Astrocyte of the spinal cord (primary cell): ENCODE data around the gene GRID1.

ENCODE experiments used
- DNase-seq: peaks from one replicate; pipeline ENCODE4 v3.0.0; 2011; ENCODE audit warnings: low read depth, low spot score
- H3K4me3 ChIP-seq: 2 replicates; pipeline ENCODE4 v1.5.1; 2011; ENCODE audit warnings: low read depth, mild to moderate bottlenecking, low read length, moderate library complexity
- in situ Hi-C: cut with HindIII; loops from 2 replicates; pipeline ENCODE4 v1.10.0; 2017; ENCODE audit warnings: low sequenced_read_pairs
- TF ChIP-seq, protein P1 (sequence below): IDR thresholded peaks from 2 replicates; pipeline ENCODE4 v1.5.1; 2012; ENCODE audit warnings: low read depth, mild to moderate bottlenecking, low read length, inconsistent platforms

Gene GRID1

DNA sequence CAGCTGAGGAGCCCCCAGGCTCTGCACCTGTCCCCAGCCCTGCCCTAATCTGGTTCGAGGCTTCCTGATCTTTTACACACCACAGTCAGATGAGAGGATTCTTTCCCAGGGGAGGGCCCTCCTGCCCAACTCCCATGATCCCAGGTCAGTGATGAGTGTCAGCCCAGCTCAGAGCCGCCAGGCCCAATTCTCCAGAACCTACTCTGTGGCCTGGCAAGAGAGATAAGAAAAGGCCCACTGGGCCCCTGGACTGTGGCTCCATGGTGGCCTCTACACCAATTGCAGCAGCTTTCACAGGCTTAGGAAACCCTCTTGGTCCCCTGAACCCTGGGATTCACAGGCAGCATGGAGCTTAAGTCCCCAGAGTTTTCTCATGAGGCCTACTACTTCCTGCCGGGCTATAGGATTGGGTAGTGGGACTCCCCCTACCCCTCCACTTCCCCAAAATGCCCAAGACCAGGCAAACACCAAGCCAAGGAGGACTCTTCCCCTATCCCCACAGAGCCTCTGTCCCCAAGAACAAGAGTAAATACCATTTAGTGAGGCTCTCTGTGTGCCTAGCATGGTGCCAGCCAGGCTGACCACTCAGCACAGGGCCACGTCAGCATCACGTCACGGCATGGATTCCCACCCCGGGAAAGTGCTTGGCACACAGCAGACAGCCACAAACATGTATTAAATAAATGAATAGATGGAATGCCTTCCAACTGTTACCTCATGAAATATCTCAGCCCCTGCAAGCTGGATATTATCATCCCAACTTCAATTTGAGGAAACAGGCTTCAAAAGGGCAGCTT lies 100.0 kb downstream of the GRID1 start:
- TF ChIP-seq, protein P1, sequence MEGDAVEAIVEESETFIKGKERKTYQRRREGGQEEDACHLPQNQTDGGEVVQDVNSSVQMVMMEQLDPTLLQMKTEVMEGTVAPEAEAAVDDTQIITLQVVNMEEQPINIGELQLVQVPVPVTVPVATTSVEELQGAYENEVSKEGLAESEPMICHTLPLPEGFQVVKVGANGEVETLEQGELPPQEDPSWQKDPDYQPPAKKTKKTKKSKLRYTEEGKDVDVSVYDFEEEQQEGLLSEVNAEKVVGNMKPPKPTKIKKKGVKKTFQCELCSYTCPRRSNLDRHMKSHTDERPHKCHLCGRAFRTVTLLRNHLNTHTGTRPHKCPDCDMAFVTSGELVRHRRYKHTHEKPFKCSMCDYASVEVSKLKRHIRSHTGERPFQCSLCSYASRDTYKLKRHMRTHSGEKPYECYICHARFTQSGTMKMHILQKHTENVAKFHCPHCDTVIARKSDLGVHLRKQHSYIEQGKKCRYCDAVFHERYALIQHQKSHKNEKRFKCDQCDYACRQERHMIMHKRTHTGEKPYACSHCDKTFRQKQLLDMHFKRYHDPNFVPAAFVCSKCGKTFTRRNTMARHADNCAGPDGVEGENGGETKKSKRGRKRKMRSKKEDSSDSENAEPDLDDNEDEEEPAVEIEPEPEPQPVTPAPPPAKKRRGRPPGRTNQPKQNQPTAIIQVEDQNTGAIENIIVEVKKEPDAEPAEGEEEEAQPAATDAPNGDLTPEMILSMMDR: no peak
- DNase-seq: no peak
- no peak overlapping the region for H3K4me3 ChIP-seq
- in situ Hi-C loops: no loop called here

DNA sequence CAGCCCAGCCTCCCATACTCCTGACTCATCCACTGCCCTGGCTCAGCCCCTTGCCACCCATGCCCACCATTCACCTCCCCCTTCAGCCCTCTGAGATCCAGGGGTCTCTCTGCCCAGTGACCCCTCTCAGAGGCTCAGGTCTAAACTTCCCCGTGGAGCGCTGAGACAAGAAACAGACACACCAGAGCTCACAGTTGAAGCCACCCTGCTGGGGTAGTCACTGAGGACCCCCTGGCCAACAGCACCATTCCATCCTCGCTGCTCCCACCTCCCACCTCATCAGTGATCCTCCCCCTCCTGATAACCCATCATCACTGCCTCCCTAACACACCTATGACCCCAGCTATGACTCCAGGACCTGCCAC lies 100.7 kb downstream of the GRID1 start:
- in situ Hi-C loops: no loop called here
- DNase-seq: no peak
- TF ChIP-seq, protein P1: no peak
- H3K4me3 ChIP-seq: no peak overlapping the region

DNA sequence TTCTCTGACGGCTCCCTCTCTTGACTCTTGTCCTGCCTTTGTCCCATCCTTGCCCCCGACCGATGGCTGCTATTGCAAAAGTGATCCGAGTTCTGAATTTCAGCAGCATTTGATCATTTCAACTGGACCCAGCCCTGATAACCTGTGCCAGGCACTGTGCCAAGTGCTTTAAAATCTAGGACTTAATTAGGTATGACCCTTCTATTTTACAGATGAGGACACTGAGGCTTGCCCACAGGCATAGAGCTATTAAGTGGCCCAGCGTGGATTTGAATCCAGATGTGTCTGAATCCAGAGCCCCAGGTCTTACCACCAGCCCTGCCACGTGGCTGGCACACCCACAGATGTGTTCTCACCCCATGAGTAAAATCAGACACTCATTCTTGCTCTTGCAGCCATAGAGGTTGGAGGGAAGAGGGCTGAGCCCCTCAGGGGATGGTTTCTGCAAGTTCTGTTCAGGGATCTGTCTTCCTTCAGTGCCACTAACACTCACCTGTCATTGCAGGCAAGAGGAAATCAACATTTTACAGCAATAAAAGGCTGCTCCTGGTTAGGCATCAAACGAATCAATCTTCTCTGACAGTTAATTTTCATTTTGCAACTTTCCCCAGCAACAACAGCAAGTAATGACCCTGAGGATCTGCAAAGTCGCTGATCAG lies 101.2 kb downstream of the GRID1 start:
- in situ Hi-C loops: no loop called here
- TF ChIP-seq, protein P1: no peak
- DNase-seq: no peak
- H3K4me3 ChIP-seq: no peak overlapping the region

DNA sequence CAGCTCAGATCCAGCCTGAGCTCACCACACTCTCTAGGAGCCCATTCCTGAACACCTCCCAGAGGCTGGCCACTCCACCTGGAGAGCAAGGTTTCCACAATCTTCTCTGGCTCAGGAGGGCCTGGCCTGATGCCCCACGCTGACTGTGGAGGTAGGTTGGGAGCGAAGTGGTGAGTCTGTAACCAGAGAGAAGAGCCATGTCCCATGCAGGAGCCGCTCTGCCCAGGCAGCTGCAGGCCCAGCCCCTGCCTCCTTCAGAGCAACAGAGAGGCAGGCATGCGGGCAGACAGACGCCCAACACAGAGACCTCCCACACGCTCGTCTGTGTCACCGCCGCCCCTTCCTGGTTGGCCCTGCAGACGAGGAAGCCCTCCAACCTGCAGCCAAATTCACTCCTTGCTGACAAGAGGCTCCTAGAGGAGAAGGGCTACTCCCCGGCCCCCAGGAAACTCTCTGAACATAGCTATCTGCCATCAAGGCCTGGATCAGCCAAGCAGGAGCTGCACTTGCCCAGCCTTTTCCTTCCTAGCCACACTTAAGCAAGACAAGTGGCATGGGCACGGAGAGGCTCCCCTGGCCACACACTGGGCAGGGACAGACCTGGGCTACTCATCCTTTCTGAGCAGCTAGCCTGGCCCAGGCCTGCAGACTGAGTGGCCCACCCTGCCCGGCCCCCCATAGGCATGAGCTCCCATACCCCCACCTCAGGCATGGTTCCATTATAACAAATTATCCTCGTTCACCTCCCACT lies 101.9 kb downstream of the GRID1 start:
- TF ChIP-seq, protein P1: no peak
- no peak overlapping the region for H3K4me3 ChIP-seq
- no peak for DNase-seq
- in situ Hi-C loops: no loop called here

DNA sequence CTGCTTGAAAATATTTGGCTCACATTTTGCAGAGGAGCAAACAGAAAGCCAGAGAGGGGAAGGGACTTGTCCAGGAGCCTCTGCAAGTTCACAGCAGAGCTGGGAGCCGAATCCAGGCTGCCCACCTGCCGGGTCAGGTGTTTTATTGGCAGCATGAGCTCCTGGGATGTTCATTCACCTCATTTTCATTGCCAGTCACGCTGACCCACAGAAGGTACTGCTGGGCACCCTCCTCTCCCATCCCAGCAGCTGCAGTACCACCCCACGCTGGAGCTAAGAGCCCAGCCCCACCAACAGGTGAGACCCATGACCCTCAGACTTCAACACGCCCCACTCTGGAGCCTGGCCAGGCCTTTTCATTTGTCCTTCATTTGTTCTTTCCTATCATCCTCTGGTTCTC lies 102.7 kb downstream of the GRID1 start:
- H3K4me3 ChIP-seq: no peak overlapping the region
- TF ChIP-seq, protein P1: no peak
- DNase-seq: no peak
- in situ Hi-C loops: no loop called here

DNA sequence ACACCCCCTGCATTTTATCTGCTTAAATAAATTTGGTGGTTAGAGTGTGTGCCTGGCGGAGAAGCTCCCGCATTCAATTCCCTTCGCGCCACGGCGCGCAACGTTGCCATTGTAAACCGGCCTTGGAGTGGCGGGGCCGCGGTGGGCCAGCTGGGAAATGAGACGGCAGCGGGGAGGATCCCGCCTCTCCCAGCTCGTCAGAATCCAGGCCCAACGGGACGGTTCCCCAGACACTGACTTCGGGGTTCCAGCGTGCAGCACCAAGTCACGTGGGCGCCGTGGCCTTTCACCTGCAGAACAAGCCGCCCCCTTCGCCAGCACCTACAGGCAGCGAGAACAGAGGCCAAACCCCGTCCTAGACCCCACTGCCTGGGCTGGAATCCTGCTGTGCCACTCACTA lies 103.4 kb downstream of the GRID1 start:
- TF ChIP-seq, protein P1: no peak
- H3K4me3 ChIP-seq: no peak overlapping the region
- in situ Hi-C loops: no loop called here
- DNase-seq: no peak
